HepG2 (cell line): Measurements from ENCODE around the gene FAM174C. TPM values are rescaled to one million over a fixed set of nuclear protein-coding genes. Genes with fewer than 3 reads are reported as not detected.

ENCODE experiments used
- ATAC-seq: fragments of 200-7000 bp; cut with Tn5 transposase; 3 replicates; pipeline ENCODE4 v1.9.1; 2020; ENCODE audit warnings: mild to moderate bottlenecking, moderate library complexity
- BruUV-seq: library from RNA; stranded (reverse); fragments of 400-500 nt; replicated peaks from 2 replicates; lab custom pipeline; 2021; lab: Mats Ljungman, UMichigan
- CTCF ChIA-PET: fragments of 300-600 bp; formaldehyde crosslinking; extraction: SDS; loops from one replicate; lab custom pipeline; 2021; ENCODE audit warnings: low total read pairs, inconsistent platforms, low intra/inter-chr PET ratio; lab: Yijun Ruan, JAX
- POLR2A ChIA-PET: fragments of 350-600 bp; sonication (Branson Sonifier 250); formaldehyde crosslinking; loops from one replicate; lab custom pipeline; 2020; ENCODE audit warnings: antibody characterized with exemption, inconsistent platforms; lab: Yijun Ruan, JAX
- DNase-seq: peaks from one replicate; pipeline ENCODE4 v3.0.0-alpha.2; 2015; ENCODE audit warnings: low spot score
- FAIRE-seq: peaks from 3 replicates; lab custom pipeline; 2011; peaks lifted over from hg19 to GRCh38; lab: Jason Lieb, UNC
- H2AFZ ChIP-seq: one replicate; pipeline ENCODE4 v1.6.1; 2011; ENCODE audit warnings: low read length, inconsistent platforms
- H3K27ac ChIP-seq: fragments of 300-600 bp; 3 replicates; pipeline ENCODE4 v1.8.0; 2011; ENCODE audit warnings: mixed run types, mild to moderate bottlenecking, mixed read lengths, low read length, inconsistent platforms; ENCODE audit not compliant: insufficient read depth; ENCODE audit errors: extremely low read length
- H3K27me3 ChIP-seq, 2 experiments: fragments of 200-600 bp in 1 of 2; 2 replicates in 1 of 2; 3 replicates in 1 of 2; pipeline versions ENCODE4 v1.6.0 to v1.8.0; 2011; ENCODE audit warnings: low read length in 2 of 2, mild to moderate bottlenecking in 2 of 2, moderate library complexity in 2 of 2, inconsistent platforms in 1 of 2; ENCODE audit not compliant: insufficient read depth in 2 of 2, control insufficient read depth in 1 of 2
- H3K36me3 ChIP-seq, 2 experiments: fragments of 200-600 bp in 1 of 2; replicated peaks in 1 of 2; 2 replicates in 1 of 2; 3 replicates in 1 of 2; pipeline versions ENCODE4 v1.5.1 to v1.8.0; 2011; ENCODE audit warnings: low read length in 2 of 2, inconsistent platforms in 1 of 2; ENCODE audit not compliant: insufficient read depth in 2 of 2, control insufficient read depth in 1 of 2
- H3K4me1 ChIP-seq: 2 replicates; pipeline ENCODE4 v1.5.1; 2012; ENCODE audit warnings: low read length, inconsistent platforms; ENCODE audit not compliant: insufficient read depth
- H3K4me2 ChIP-seq: 2 replicates; pipeline ENCODE4 v1.6.0; 2011; ENCODE audit warnings: low read depth, low read length, inconsistent platforms
- H3K4me3 ChIP-seq, 3 experiments: fragments of 200-600 bp in 1 of 3; sonication (generic), shearing (Covaris generic) in 1 of 3; replicated peaks in 1 of 3; 2 replicates each; pipeline ENCODE4 v1.5.1; 2011 to 2016; ENCODE audit warnings: low read length in 3 of 3, inconsistent platforms in 2 of 3, low read depth in 2 of 3, mild to moderate bottlenecking in 2 of 3, control low read depth in 1 of 3, mixed read lengths in 1 of 3; ENCODE audit not compliant: insufficient read depth in 1 of 3
- H3K79me2 ChIP-seq: one replicate; pipeline ENCODE4 v1.6.1; 2011; ENCODE audit warnings: low read length, inconsistent platforms; ENCODE audit not compliant: insufficient read depth
- H3K9ac ChIP-seq: 2 replicates; pipeline ENCODE4 v1.6.0; 2011; ENCODE audit warnings: mild to moderate bottlenecking, low read depth, low read length, inconsistent platforms; ENCODE audit not compliant: insufficient read depth
- H3K9me3 ChIP-seq: 2 replicates; pipeline ENCODE4 v1.5.1; 2012; ENCODE audit warnings: mild to moderate bottlenecking, low read length
- H4K20me1 ChIP-seq: 2 replicates; pipeline ENCODE4 v1.6.0; 2011; ENCODE audit warnings: inconsistent platforms, mild to moderate bottlenecking, low read length, moderate library complexity; ENCODE audit not compliant: insufficient read depth
- BCL6 ChIP-seq: IDR thresholded peaks from 2 replicates; pipeline ENCODE4 v1.6.1; 2016; ENCODE audit warnings: missing genetic modification reagents, missing compliant biosample characterization
- CSRNP1 ChIP-seq: sonication (generic); formaldehyde crosslinking; IDR thresholded peaks from 2 replicates; pipeline ENCODE4 v1.8.1; 2023; ENCODE audit warnings: mild to moderate bottlenecking, missing genetic modification reagents
- E2F5 ChIP-seq: sonication (generic); formaldehyde crosslinking; conservative IDR thresholded peaks from 2 replicates; pipeline ENCODE4 v1.4.0; 2020; ENCODE audit warnings: missing genetic modification reagents
- ELF3 ChIP-seq: IDR thresholded peaks from 2 replicates; pipeline ENCODE4 v1.6.1; 2016; ENCODE audit warnings: missing genetic modification reagents, missing compliant biosample characterization
- HNRNPH1 ChIP-seq: fragments of 200-400 bp; formaldehyde crosslinking; optimal IDR thresholded peaks from 2 replicates; pipeline ENCODE3; 2017; ENCODE audit warnings: mild to moderate bottlenecking, low read depth, low read length
- KDM3A ChIP-seq: IDR thresholded peaks from 2 replicates; pipeline ENCODE4 v1.6.1; 2018; ENCODE audit warnings: low read depth, missing compliant biosample characterization
- NCOA5 ChIP-seq: sonication (generic); formaldehyde crosslinking; IDR thresholded peaks from 2 replicates; pipeline ENCODE4 v1.4.0; 2020; ENCODE audit warnings: missing genetic modification reagents
- SALL1 ChIP-seq: sonication (generic); formaldehyde crosslinking; IDR thresholded peaks from 2 replicates; pipeline ENCODE4 v1.8.0; 2022; ENCODE audit warnings: mild to moderate bottlenecking, missing genetic modification reagents
- SNAI1 ChIP-seq: sonication (generic); formaldehyde crosslinking; IDR thresholded peaks from 2 replicates; pipeline ENCODE4 v1.5.0; 2020; ENCODE audit warnings: mild to moderate bottlenecking, missing genetic modification reagents, borderline replicate concordance
- SOX6 ChIP-seq, 2 experiments: fragments of 450-650 bp in 1 of 2; sonication (generic) in 1 of 2; formaldehyde crosslinking in 1 of 2; IDR thresholded peaks; 2 replicates each; pipeline versions ENCODE4 v1.4.0 to v1.6.1; 2017 to 2020; ENCODE audit warnings: antibody characterized with exemption in 1 of 2, mild to moderate bottlenecking in 1 of 2, missing genetic modification reagents in 1 of 2
- SRSF1 ChIP-seq: fragments of 200-400 bp; formaldehyde crosslinking; optimal IDR thresholded peaks from 2 replicates; pipeline ENCODE3; 2017; ENCODE audit warnings: mild to moderate bottlenecking, low read depth, low read length, moderate library complexity
- TGIF2 ChIP-seq: IDR thresholded peaks from 2 replicates; pipeline ENCODE4 v1.6.1; 2016; ENCODE audit warnings: control low read depth, missing compliant biosample characterization
- TOE1 ChIP-seq: sonication (generic); formaldehyde crosslinking; IDR thresholded peaks from 2 replicates; pipeline ENCODE4 v1.4.0; 2020; ENCODE audit warnings: mild to moderate bottlenecking, missing genetic modification reagents
- ZNF337 ChIP-seq: sonication (generic); formaldehyde crosslinking; IDR thresholded peaks from 2 replicates; pipeline ENCODE4 v1.5.1; 2020; ENCODE audit warnings: missing genetic modification reagents, low read depth, mild to moderate bottlenecking, borderline replicate concordance
- ZNF652 ChIP-seq: IDR thresholded peaks from 2 replicates; pipeline ENCODE4 v1.6.1; 2016; ENCODE audit warnings: low read depth, borderline replicate concordance
- ZSCAN31 ChIP-seq: sonication (generic); formaldehyde crosslinking; IDR thresholded peaks from 2 replicates; pipeline ENCODE4 v1.5.0; 2020; ENCODE audit warnings: low read depth, mild to moderate bottlenecking, missing genetic modification reagents
- WGBS: methylation state at CpG from one replicate; pipeline ENCODE4 v1.1.6; 2017; ENCODE audit warnings: low lambda C conversion rate; 5-methylcytosine and 5-hydroxymethylcytosine counted together
- in situ Hi-C: cut with HindIII; loops from 2 replicates; pipeline ENCODE4 v1.10.0; 2017; ENCODE audit warnings: low pct_unique_long_range_greater_than_20kb; ENCODE audit not compliant: extremely low pct_ligation_motif_present
- intact Hi-C: fragments of 100-400 bp; cut with micrococcal nuclease; formaldehyde crosslinking; loops from one replicate; pipeline ENCODE4 v1.10.0; 2022; ENCODE audit not compliant: unreplicated experiment
- polyA plus RNA-seq, 8 experiments: library from polyadenylated mRNA; depleted of rRNA in 3 of 8; stranded (reverse) in 7 of 8; unstranded in 1 of 8; fragments of >200 nt; fragmentation: Illumina TruSeq in 4 of 8; extraction: Trizol in 4 of 8; gene quantifications; 2 replicates each; pipeline versions ENCODE4 v1.2.1 to v1.2.3, GENCODE V29; 2011 to 2016; ENCODE audit warnings: low read depth in 4 of 8, missing spikeins in 1 of 8, mixed read lengths in 1 of 8; ENCODE audit not compliant: insufficient read depth in 1 of 8
- total RNA-seq, 5 experiments: library from RNA; depleted of rRNA; stranded (reverse); fragments of >200 nt; fragmentation: Illumina TruSeq; extraction: Trizol; gene quantifications; 2 replicates each; pipeline ENCODE4 v1.2.3, GENCODE V29; 2016; ENCODE audit warnings: low read depth in 1 of 5

FAM174C gene
- total and polyA plus RNA-seq, 2 of the 13 experiments (the other 11 are each of a cell fraction or from before 2014, with no cell fraction given): 19.5 to 31.3 TPM

- Histone ChIP-seq H3K9ac (peak overlapping the region; percentile 64), H3K79me2 (peaks cover 14% of the 10 kb centered on the region), H2AFZ (no peak overlapping the region), H3K9me3 (no peaks in the 10 kb centered on the region), H3K27ac (peak overlapping the region; percentile 85), H3K27me3 (no peaks in the 10 kb centered on the region), H3K4me1 (peaks cover 87% of the 10 kb centered on the region), H3K36me3 (peaks cover 18 to 35% of the 10 kb centered on the region in 2 experiments), H4K20me1 (peaks cover 45% of the 10 kb centered on the region; the same call in 1 of the 2 replicates), H3K4me3 (peak overlapping the region; percentile 10 to 67 (median 38); a peak in 5 of 6 replicates), H3K4me2 (peak overlapping the region; percentile 79)
- intact Hi-C loops: no loop called here
- BruUV-seq: TSS peak; percentile 82
- DNase-seq: peak; percentile 86
- ATAC-seq: peak; percentile 63
- CTCF ChIA-PET: no interaction called here
- FAIRE-seq: peak; percentile 83
- in situ Hi-C loops: no loop called here
- POLR2A ChIA-PET: interaction anchor here (0.7 to 13.7 kb wide), 7 partner anchors 4 to 144 kb away, joined by 3 to 668 read pairs (median 3); partner anchors contain the start of genes ATP5F1D, CIRBP, FAM174C and MIDN
- WGBS: 0% methylated on average over 5 of the region's 17 CpGs
- TF ChIP-seq KDM3A: 0 out of 2 replicates have a peak, but pooled peaks have one; percentile 34
- peak; percentile 99 for TF ChIP-seq ELF3 (CRISPR knock-in tag)
- 0 out of 2 replicates have a peak, but pooled peaks have one; percentile 17 for TF ChIP-seq E2F5 (CRISPR knock-in tag)
- peak; percentile 96 for TF ChIP-seq HNRNPH1
- TF ChIP-seq ZNF652 (CRISPR knock-in tag): peak; percentile 49; the same call in 1 of the 2 replicates
- peak; percentile 96 for TF ChIP-seq BCL6
- peak; percentile 22; the same call in 1 of the 2 replicates for TF ChIP-seq SNAI1
- TF ChIP-seq SALL1 (CRISPR knock-in tag): peak; percentile 82
- no peak for TF ChIP-seq SOX6 (IDR thresholded peaks at IDR 0.05)
- peak; percentile 81 for TF ChIP-seq SOX6 (CRISPR knock-in tag; IDR thresholded peaks at IDR 0.05)
- TF ChIP-seq NCOA5 (CRISPR knock-in tag): peak; percentile 46; the same call in 1 of the 2 replicates
- peak; percentile 69; the same call in 1 of the 2 replicates for TF ChIP-seq TGIF2
- peak; percentile 92 for TF ChIP-seq SRSF1
- TF ChIP-seq CSRNP1: peak; percentile 83
- TF ChIP-seq ZNF337 (CRISPR knock-in tag): 0 out of 2 replicates have a peak, but pooled peaks have one; percentile 41
- TF ChIP-seq ZSCAN31 (CRISPR knock-in tag): peak; percentile 77; the same call in 1 of the 2 replicates
- TF ChIP-seq TOE1 (CRISPR knock-in tag): no peak
Measured at GRCh38 chr19:1259206-1259875, 16.0 kb upstream of the FAM174C start.
